Upper lobe of left lung (tissue), 4 donors: ENCODE results near the gene DMRTA2.

Experiments
- CTCF ChIP-seq, 6 experiments: fragments of 450-650 bp in 4 of 6; fragments of 200-600 bp in 2 of 6; sonication (generic) in 2 of 6; IDR thresholded peaks; one replicate each; pipeline ENCODE4 v1.5.1; 2016 to 2019; ENCODE audit warnings: antibody characterized with exemption in 6 of 6
- EP300 ChIP-seq, 4 donors: sonication (generic); formaldehyde crosslinking; IDR thresholded peaks; one replicate each; pipeline ENCODE4 v1.5.1; 2017; ENCODE audit warnings: antibody characterized with exemption in 4 of 4, control low read depth in 2 of 4
- POLR2A ChIP-seq, 4 donors: fragments of 450-650 bp; IDR thresholded peaks; one replicate each; pipeline ENCODE4 v1.5.1; 2016 to 2017; ENCODE audit warnings: antibody characterized with exemption in 4 of 4, mild to moderate bottlenecking in 2 of 4
- POLR2AphosphoS5 ChIP-seq, 2 donors: sonication (generic); formaldehyde crosslinking; IDR thresholded peaks; one replicate each; pipeline ENCODE4 v1.5.1; 2017; ENCODE audit warnings: antibody characterized with exemption in 2 of 2

GRCh38 chr1:50422675-50422945 lies 633 bp downstream of the DMRTA2 start:
- TF ChIP-seq POLR2AphosphoS5 (IDR thresholded peaks at IDR 0.05) (no peak), CTCF (IDR thresholded peaks at IDR 0.05) (no peak), POLR2A (IDR thresholded peaks at IDR 0.05) (no peak), EP300 (IDR thresholded peaks at IDR 0.05) (no peak)
